Nephron (organoid): Measurements from ENCODE around the gene TRANK1.

Experiments
- H3K27ac Mint-ChIP-seq, 3 experiments: 2 replicates each; pipeline ENCODE4 v1.8.0; 2020; ENCODE audit warnings: mixed read lengths in 3 of 3, mild to moderate bottlenecking in 2 of 3, moderate library complexity in 1 of 3
- H3K27me3 Mint-ChIP-seq: 2 replicates; pipeline ENCODE4 v1.8.0; 2021; ENCODE audit warnings: low read depth, mild to moderate bottlenecking, moderate library complexity, mixed read lengths
- H3K36me3 Mint-ChIP-seq: 2 replicates; pipeline ENCODE4 v1.8.0; 2020; ENCODE audit warnings: low read depth, mixed read lengths
- H3K4me1 Mint-ChIP-seq: 2 replicates; pipeline ENCODE4 v1.8.0; 2020; ENCODE audit warnings: mixed read lengths
- H3K4me3 Mint-ChIP-seq, 3 experiments: 2 replicates each; pipeline ENCODE4 v1.8.0; 2020; ENCODE audit warnings: mild to moderate bottlenecking in 3 of 3, mixed read lengths in 3 of 3, moderate library complexity in 2 of 3
- H3K9me3 Mint-ChIP-seq: 2 replicates; pipeline ENCODE4 v1.8.0; 2020; ENCODE audit warnings: mixed read lengths
- CTCF ChIP-seq, 3 experiments: fragments of 200-600 bp; sonication (generic); IDR thresholded peaks; one replicate each; pipeline ENCODE4 v1.5.0; 2021; ENCODE audit warnings: antibody characterized with exemption in 3 of 3; ENCODE audit not compliant: unreplicated experiment in 3 of 3

The TRANK1 gene

GRCh38 chr3:36824443-36824842 lies 120.4 kb downstream of the TRANK1 start:
- Mint-ChIP-seq H3K36me3 (no peaks in the 10 kb centered on the region), H3K27ac (no peak overlapping the region), H3K27me3 (no peaks in the 10 kb centered on the region), H3K9me3 (no peaks in the 10 kb centered on the region), H3K4me1 (peaks cover 15% of the 10 kb centered on the region), H3K4me3 (no peak overlapping the region)
- TF ChIP-seq CTCF (IDR thresholded peaks at IDR 0.05; ENCODE audit: unreplicated experiment in 3 of 3) = no peak

GRCh38 chr3:36823806-36824205 lies 121.0 kb downstream of the TRANK1 start:
- H3K36me3 Mint-ChIP-seq = no peaks in the 10 kb centered on the region
- no peak overlapping the region for H3K4me3 Mint-ChIP-seq
- peaks cover 15% of the 10 kb centered on the region for H3K4me1 Mint-ChIP-seq
- H3K27me3 Mint-ChIP-seq = no peaks in the 10 kb centered on the region
- H3K9me3 Mint-ChIP-seq = no peaks in the 10 kb centered on the region
- no peak overlapping the region for H3K27ac Mint-ChIP-seq
- no peak for TF ChIP-seq CTCF (IDR thresholded peaks at IDR 0.05; ENCODE audit: unreplicated experiment in 3 of 3)

GRCh38 chr3:36820083-36820482 lies 124.8 kb downstream of the TRANK1 start:
- Mint-ChIP-seq H3K36me3 (no peaks in the 10 kb centered on the region), H3K9me3 (no peaks in the 10 kb centered on the region), H3K4me3 (no peak overlapping the region), H3K27ac (peak overlapping the region in 1 of 3 experiments; percentile 17), H3K27me3 (peaks cover 8% of the 10 kb centered on the region), H3K4me1 (peaks cover 39% of the 10 kb centered on the region)
- no peak for TF ChIP-seq CTCF (IDR thresholded peaks at IDR 0.05; ENCODE audit: unreplicated experiment in 3 of 3)

DNA sequence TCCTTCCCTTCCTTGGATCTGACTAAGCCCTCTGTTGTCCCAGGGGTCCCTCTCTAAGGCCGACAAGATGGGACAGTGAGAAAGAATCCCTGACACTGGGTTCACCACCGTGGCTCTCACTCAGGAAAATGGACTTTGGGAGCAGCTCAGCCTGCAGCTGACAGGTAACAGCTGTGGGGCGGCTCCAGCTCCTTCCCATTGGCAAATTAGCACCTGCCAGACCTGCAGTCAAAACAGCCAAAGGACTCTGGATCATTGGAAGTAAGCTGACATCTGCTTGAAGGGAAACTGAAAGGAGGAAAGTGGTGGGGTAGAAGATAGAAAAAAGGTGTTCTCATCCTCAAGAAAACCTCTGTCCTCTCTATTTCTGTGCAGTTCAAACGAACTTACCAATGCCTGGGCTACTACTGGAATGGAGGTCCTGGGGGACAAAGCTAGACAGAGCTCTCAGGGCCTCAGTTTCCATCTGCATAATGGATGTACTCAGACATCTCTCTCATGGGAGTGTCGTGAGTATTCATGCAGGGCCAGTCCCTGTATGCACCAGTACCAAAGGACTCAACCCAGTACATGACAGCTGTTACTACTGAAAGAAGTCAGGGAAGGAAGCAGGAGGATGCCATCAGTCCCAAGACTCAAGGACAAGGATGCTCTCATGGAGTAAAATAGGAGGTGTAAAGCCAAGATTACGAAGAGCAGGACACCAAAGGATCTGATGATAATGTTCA lies 126.9 kb downstream of the TRANK1 start:
- no peak for TF ChIP-seq CTCF (IDR thresholded peaks at IDR 0.05; ENCODE audit: unreplicated experiment in 3 of 3)
- Mint-ChIP-seq H3K4me1 (peaks cover 57% of the 10 kb centered on the region), H3K9me3 (no peaks in the 10 kb centered on the region), H3K27me3 (peaks cover 12% of the 10 kb centered on the region), H3K27ac (no peak overlapping the region), H3K4me3 (peak overlapping the region in 1 of 3 experiments; percentile 15), H3K36me3 (no peaks in the 10 kb centered on the region)

GRCh38 chr3:36815375-36815774 lies 129.5 kb downstream of the TRANK1 start:
- Mint-ChIP-seq H3K27ac (no peak overlapping the region), H3K4me1 (peaks cover 49% of the 10 kb centered on the region), H3K9me3 (no peaks in the 10 kb centered on the region), H3K4me3 (no peak overlapping the region), H3K27me3 (peaks cover 12% of the 10 kb centered on the region), H3K36me3 (no peaks in the 10 kb centered on the region)
- TF ChIP-seq CTCF (IDR thresholded peaks at IDR 0.05; ENCODE audit: unreplicated experiment in 3 of 3) = no peak

- TF ChIP-seq CTCF (IDR thresholded peaks at IDR 0.05; ENCODE audit: unreplicated experiment in 3 of 3) = peak in 2 of 3 experiments; percentile 16 to 17
- Mint-ChIP-seq H3K27me3 (peaks cover 12% of the 10 kb centered on the region), H3K4me1 (peaks cover 43% of the 10 kb centered on the region), H3K9me3 (no peaks in the 10 kb centered on the region), H3K4me3 (no peak overlapping the region), H3K36me3 (no peaks in the 10 kb centered on the region), H3K27ac (peak overlapping the region in 1 of 3 experiments; percentile 37)
These were observed 130.1 kb downstream of the TRANK1 start for GRCh38 chr3:36814776-36815175.
